Measurements from ENCODE around the gene BAIAP2L2. TPM values are rescaled to one million over a fixed set of nuclear protein-coding genes. Genes with fewer than 3 reads are reported as not detected.

Gene BAIAP2L2
- total and polyA plus RNA-seq, 2 of the 4 experiments (the other 2 are of a cell fraction), result 0.18 to 0.46 TPM

- H2BK15ac ChIP-seq (ENCODE audit: low read depth, low read length), result no peak overlapping the region
- no peak overlapping the region for H4K91ac ChIP-seq (ENCODE audit: insufficient read depth, low read depth, low read length)
- H2BK120ac ChIP-seq (ENCODE audit: low read depth, low read length), result no peak overlapping the region
- no peaks in the 10 kb centered on the region for H3K79me1 ChIP-seq (ENCODE audit: low read depth in 1 of 2, low read length in 2 of 2)
- no peaks in the 10 kb centered on the region for H3K27me3 ChIP-seq (ENCODE audit: control insufficient read depth, insufficient read depth, low read length)
- ChIA-PET POLR2A (ENCODE audit: unreplicated experiment) (no interaction called here), CTCF (no interaction called here)
- intact Hi-C loops (cut with micrococcal nuclease), result no loop called here
- peaks cover 3% of the 10 kb centered on the region for H3K9me1 ChIP-seq (ENCODE audit: insufficient read depth, low read length)
- no peak overlapping the region for H3K4me2 ChIP-seq (ENCODE audit: low read depth, low read length)
- TF ChIP-seq RCOR1 (IDR thresholded peaks at IDR 0.05; ENCODE audit: insufficient replicate concordance, low read length) (no peak), CEBPB (IDR thresholded peaks at IDR 0.05; ENCODE audit: low read depth, low read length) (no peak), POLR2A (IDR thresholded peaks at IDR 0.05; ENCODE audit: low read depth, low read length) (no peak), MAFK (IDR thresholded peaks at IDR 0.05; ENCODE audit: low read depth, low read length) (no peak)
- ATAC-seq (ENCODE audit: low read depth) (no peak), DNase-seq (no peak)
- 20% methylated on average over 1 of the region's 9 CpGs; no CpG with 5 or more reads in 1 of the 2 experiments for WGBS, 2 experiments (ENCODE audit: extremely low coverage in 2 of 2, insufficient read length in 1 of 2)
- in situ Hi-C loops (cut with MboI; ENCODE audit: low sequenced_read_pairs), result no loop called here
- no peak overlapping the region for H2AK9ac ChIP-seq (replicated peaks; ENCODE audit: low read depth, low read length, poor library complexity)
- dilution Hi-C loops (cut with HindIII; ENCODE audit: low sequenced_read_pairs, unreplicated experiment), result no loop called here
- no TSS peak for BruUV-seq (replicated peaks)
- H3K27ac ChIP-seq (ENCODE audit: insufficient read depth, low read length), result no peak overlapping the region
- no peak overlapping the region for H2AFZ ChIP-seq (replicated peaks; ENCODE audit: low read length, poor library complexity)
- H3K4me3 ChIP-seq (ENCODE audit: insufficient read depth, low read depth, low read length), result no peak overlapping the region
- H3K18ac ChIP-seq (ENCODE audit: low read depth, low read length), result no peak overlapping the region
- no peak overlapping the region for H3K9ac ChIP-seq (ENCODE audit: low read depth, low read length)
- no peaks in the 10 kb centered on the region; the same call in 1 of the 2 replicates for H3K4me1 ChIP-seq (ENCODE audit: control insufficient read depth, insufficient read depth, low read length)
- no peak overlapping the region for H3K14ac ChIP-seq (replicated peaks; ENCODE audit: low read depth, low read length)
- no peak overlapping the region for H2BK20ac ChIP-seq (ENCODE audit: low read depth, low read length)
- no peak overlapping the region for H4K5ac ChIP-seq (ENCODE audit: low read depth, low read length)
- H3K23ac ChIP-seq (ENCODE audit: low read depth, low read length), result no peak overlapping the region
- no peaks in the 10 kb centered on the region for H4K20me1 ChIP-seq (ENCODE audit: insufficient read depth, low read length)
- no peak overlapping the region for H3K4ac ChIP-seq (ENCODE audit: low read depth, low read length)
- no peak overlapping the region; the same call in 1 of the 2 replicates for H2AK5ac ChIP-seq (ENCODE audit: low read depth, low read length)
- no peak overlapping the region for H2BK5ac ChIP-seq (ENCODE audit: low read depth, low read length, poor library complexity, severe bottlenecking)
- no peaks in the 10 kb centered on the region for H3K9me3 ChIP-seq (ENCODE audit: control insufficient read depth, insufficient read depth, low read length)
- no peak overlapping the region for H4K8ac ChIP-seq (ENCODE audit: low read depth in 2 of 2, low read length in 2 of 2)
- H3K36me3 ChIP-seq (ENCODE audit: control insufficient read depth, insufficient read depth, low read length), result no peaks in the 10 kb centered on the region
- no peak overlapping the region for H3K56ac ChIP-seq (ENCODE audit: extremely low read depth, insufficient read depth, low read length)
These were observed 19.4 kb upstream of the BAIAP2L2 start for GRCh38 chr22:38129856-38130255.

Data from IMR-90 (cell line).